HepG2 (cell line): ENCODE data around the gene GLI3.

Experiments used
- MIER3 ChIP-seq: IDR thresholded peaks from 2 replicates; pipeline ENCODE4 v1.6.1; 2016; ENCODE audit warnings: missing compliant biosample characterization, borderline replicate concordance
- TF ChIP-seq, protein P1 (sequence below): sonication (generic); formaldehyde crosslinking; IDR thresholded peaks from 2 replicates; pipeline ENCODE4 v1.5.0; 2020; ENCODE audit warnings: mild to moderate bottlenecking, missing genetic modification reagents, moderate library complexity
- TF ChIP-seq, protein P2 (sequence below), 2 experiments: IDR thresholded peaks; 2 replicates each; pipeline ENCODE4 v1.6.1; 2011 to 2012; ENCODE audit warnings: low read length in 2 of 2, borderline replicate concordance in 1 of 2, low read depth in 1 of 2, mild to moderate bottlenecking in 1 of 2, moderate library complexity in 1 of 2
- TF ChIP-seq, protein P3 (sequence below): sonication (generic); formaldehyde crosslinking; IDR thresholded peaks from 2 replicates; pipeline ENCODE4 v1.8.0; 2022; ENCODE audit warnings: mild to moderate bottlenecking, missing genetic modification reagents

- TF ChIP-seq, protein P1, sequence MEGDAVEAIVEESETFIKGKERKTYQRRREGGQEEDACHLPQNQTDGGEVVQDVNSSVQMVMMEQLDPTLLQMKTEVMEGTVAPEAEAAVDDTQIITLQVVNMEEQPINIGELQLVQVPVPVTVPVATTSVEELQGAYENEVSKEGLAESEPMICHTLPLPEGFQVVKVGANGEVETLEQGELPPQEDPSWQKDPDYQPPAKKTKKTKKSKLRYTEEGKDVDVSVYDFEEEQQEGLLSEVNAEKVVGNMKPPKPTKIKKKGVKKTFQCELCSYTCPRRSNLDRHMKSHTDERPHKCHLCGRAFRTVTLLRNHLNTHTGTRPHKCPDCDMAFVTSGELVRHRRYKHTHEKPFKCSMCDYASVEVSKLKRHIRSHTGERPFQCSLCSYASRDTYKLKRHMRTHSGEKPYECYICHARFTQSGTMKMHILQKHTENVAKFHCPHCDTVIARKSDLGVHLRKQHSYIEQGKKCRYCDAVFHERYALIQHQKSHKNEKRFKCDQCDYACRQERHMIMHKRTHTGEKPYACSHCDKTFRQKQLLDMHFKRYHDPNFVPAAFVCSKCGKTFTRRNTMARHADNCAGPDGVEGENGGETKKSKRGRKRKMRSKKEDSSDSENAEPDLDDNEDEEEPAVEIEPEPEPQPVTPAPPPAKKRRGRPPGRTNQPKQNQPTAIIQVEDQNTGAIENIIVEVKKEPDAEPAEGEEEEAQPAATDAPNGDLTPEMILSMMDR (CRISPR knock-in tag): no peak
- no peak for TF ChIP-seq MIER3 (CRISPR knock-in tag)
- TF ChIP-seq, protein P2, sequence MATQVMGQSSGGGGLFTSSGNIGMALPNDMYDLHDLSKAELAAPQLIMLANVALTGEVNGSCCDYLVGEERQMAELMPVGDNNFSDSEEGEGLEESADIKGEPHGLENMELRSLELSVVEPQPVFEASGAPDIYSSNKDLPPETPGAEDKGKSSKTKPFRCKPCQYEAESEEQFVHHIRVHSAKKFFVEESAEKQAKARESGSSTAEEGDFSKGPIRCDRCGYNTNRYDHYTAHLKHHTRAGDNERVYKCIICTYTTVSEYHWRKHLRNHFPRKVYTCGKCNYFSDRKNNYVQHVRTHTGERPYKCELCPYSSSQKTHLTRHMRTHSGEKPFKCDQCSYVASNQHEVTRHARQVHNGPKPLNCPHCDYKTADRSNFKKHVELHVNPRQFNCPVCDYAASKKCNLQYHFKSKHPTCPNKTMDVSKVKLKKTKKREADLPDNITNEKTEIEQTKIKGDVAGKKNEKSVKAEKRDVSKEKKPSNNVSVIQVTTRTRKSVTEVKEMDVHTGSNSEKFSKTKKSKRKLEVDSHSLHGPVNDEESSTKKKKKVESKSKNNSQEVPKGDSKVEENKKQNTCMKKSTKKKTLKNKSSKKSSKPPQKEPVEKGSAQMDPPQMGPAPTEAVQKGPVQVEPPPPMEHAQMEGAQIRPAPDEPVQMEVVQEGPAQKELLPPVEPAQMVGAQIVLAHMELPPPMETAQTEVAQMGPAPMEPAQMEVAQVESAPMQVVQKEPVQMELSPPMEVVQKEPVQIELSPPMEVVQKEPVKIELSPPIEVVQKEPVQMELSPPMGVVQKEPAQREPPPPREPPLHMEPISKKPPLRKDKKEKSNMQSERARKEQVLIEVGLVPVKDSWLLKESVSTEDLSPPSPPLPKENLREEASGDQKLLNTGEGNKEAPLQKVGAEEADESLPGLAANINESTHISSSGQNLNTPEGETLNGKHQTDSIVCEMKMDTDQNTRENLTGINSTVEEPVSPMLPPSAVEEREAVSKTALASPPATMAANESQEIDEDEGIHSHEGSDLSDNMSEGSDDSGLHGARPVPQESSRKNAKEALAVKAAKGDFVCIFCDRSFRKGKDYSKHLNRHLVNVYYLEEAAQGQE (IDR thresholded peaks at IDR 0.05; ENCODE audit: borderline replicate concordance in 1 of 2, low read depth in 1 of 2, low read length in 2 of 2): no peak
- TF ChIP-seq, protein P3, sequence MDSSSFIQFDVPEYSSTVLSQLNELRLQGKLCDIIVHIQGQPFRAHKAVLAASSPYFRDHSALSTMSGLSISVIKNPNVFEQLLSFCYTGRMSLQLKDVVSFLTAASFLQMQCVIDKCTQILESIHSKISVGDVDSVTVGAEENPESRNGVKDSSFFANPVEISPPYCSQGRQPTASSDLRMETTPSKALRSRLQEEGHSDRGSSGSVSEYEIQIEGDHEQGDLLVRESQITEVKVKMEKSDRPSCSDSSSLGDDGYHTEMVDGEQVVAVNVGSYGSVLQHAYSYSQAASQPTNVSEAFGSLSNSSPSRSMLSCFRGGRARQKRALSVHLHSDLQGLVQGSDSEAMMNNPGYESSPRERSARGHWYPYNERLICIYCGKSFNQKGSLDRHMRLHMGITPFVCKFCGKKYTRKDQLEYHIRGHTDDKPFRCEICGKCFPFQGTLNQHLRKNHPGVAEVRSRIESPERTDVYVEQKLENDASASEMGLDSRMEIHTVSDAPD: no peak
These were observed 172.5 kb downstream of the GLI3 start for GRCh38 chr7:42064534-42064933.
